ENCODE results near the gene FOXA2. TPM values are rescaled to one million over a fixed set of nuclear protein-coding genes. Genes with fewer than 3 reads are reported as not detected.

FOXA2 gene
- total and polyA plus RNA-seq, 2 donors (not counting 1 experiment from before 2014, with no cell fraction given), result not detected

DNA sequence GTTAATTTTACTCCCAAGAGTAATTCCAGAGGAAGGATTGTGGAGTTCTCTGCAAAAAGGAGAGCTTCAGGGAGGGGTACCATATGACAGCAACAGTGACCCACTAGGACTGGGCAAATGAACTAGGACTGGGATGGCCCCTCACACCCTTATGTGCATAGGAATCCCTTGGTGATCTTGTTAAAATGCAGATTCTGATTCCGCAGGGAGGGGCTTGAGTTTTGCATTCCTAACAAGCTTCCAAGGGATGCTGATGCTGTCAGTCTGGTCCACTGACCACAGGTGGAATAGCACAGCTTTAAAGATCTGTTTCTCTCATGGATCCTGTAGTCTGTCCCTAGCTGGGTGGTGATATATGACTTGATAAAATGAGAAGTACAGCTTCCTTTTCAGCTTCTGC, 6.3 kb upstream of the FOXA2 start:
- Histone ChIP-seq H4K20me1 (ENCODE audit: control insufficient read depth, extremely low read depth, insufficient read depth, low read length) (no peaks in the 10 kb centered on the region), H3K4me1 (ENCODE audit: control insufficient read depth, extremely low read depth, insufficient read depth, low read length) (no peaks in the 10 kb centered on the region), H3K36me3 (ENCODE audit: control insufficient read depth, insufficient read depth, low read length) (no peaks in the 10 kb centered on the region), H3K4me3 (replicated peaks in 1 of 4; ENCODE audit: control extremely low read depth in 1 of 4, insufficient read depth in 1 of 4, low read depth in 3 of 4, low read length in 4 of 4) (no peak overlapping the region), H3K27ac (ENCODE audit: insufficient read depth, low read length) (no peak overlapping the region), H3K27me3 (ENCODE audit: control insufficient read depth, insufficient read depth, low read length) (peaks cover 14% of the 10 kb centered on the region), H3K4me2 (ENCODE audit: extremely low read depth, insufficient read depth, low read length) (no peak overlapping the region), H3K79me2 (ENCODE audit: control insufficient read depth, insufficient read depth, low read length) (no peaks in the 10 kb centered on the region), H2AFZ (ENCODE audit: low read length) (no peak overlapping the region), H3K9ac (ENCODE audit: insufficient read depth, low read length) (no peak overlapping the region), H3K9me3 (ENCODE audit: control insufficient read depth, insufficient read depth, low read depth, low read length) (no peaks in the 10 kb centered on the region)
- DNase-seq (ENCODE audit: low read depth in 2 of 2), result no peak
- no peak for TF ChIP-seq EZH2 (IDR thresholded peaks at IDR 0.05; ENCODE audit: low read length, missing control alignments)
- TF ChIP-seq, protein P1, sequence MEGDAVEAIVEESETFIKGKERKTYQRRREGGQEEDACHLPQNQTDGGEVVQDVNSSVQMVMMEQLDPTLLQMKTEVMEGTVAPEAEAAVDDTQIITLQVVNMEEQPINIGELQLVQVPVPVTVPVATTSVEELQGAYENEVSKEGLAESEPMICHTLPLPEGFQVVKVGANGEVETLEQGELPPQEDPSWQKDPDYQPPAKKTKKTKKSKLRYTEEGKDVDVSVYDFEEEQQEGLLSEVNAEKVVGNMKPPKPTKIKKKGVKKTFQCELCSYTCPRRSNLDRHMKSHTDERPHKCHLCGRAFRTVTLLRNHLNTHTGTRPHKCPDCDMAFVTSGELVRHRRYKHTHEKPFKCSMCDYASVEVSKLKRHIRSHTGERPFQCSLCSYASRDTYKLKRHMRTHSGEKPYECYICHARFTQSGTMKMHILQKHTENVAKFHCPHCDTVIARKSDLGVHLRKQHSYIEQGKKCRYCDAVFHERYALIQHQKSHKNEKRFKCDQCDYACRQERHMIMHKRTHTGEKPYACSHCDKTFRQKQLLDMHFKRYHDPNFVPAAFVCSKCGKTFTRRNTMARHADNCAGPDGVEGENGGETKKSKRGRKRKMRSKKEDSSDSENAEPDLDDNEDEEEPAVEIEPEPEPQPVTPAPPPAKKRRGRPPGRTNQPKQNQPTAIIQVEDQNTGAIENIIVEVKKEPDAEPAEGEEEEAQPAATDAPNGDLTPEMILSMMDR (conservative IDR thresholded peaks at IDR 0.05 in 1 of 2, IDR thresholded peaks at IDR 0.05 in 1 of 2; ENCODE audit: low read depth in 1 of 2, low read length in 2 of 2), result no peak

DNA sequence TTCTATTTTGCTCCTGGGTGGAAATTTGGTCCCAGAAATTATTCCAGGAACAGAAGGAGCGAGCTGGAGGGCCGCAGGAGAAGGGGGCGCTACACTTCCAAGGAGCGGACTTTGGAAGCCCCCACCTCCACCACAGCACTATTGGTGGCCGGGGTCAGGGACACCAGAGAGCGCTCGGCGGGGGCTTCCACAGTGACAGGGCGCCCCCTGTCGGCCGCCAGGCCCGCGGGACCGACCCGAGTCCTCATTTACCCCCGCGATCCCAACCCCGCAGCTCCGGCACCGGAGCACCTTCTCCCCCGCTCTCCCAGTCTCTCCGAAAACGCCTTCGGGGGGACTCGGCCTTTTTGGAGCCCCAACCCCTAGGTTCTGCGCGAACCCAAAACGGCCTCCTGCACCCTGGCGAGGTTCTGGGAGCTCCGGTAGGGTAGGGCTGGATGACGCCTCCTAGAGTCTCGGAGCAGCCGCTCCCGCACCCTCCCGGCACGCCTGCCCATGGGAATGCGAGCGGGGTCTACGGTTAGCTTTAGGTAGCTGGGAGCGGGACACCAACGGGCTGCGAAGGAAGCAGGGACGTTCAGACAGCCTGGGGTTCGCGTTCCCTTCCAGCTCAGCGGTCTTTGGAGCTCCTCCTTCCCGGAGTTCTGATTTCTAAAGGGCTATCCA, 2.4 kb upstream of the FOXA2 start:
- Histone ChIP-seq H2AFZ (ENCODE audit: low read length) (no peak overlapping the region), H3K4me3 (replicated peaks in 1 of 4; ENCODE audit: control extremely low read depth in 1 of 4, insufficient read depth in 1 of 4, low read depth in 3 of 4, low read length in 4 of 4) (no peak overlapping the region), H3K79me2 (ENCODE audit: control insufficient read depth, insufficient read depth, low read length) (no peaks in the 10 kb centered on the region), H3K4me1 (ENCODE audit: control insufficient read depth, extremely low read depth, insufficient read depth, low read length) (no peaks in the 10 kb centered on the region), H3K9me3 (ENCODE audit: control insufficient read depth, insufficient read depth, low read depth, low read length) (no peaks in the 10 kb centered on the region), H3K9ac (ENCODE audit: insufficient read depth, low read length) (no peak overlapping the region), H3K27ac (ENCODE audit: insufficient read depth, low read length) (no peak overlapping the region), H3K36me3 (ENCODE audit: control insufficient read depth, insufficient read depth, low read length) (no peaks in the 10 kb centered on the region), H3K4me2 (ENCODE audit: extremely low read depth, insufficient read depth, low read length) (no peak overlapping the region), H3K27me3 (ENCODE audit: control insufficient read depth, insufficient read depth, low read length) (peaks cover 32% of the 10 kb centered on the region), H4K20me1 (ENCODE audit: control insufficient read depth, extremely low read depth, insufficient read depth, low read length) (no peaks in the 10 kb centered on the region)
- TF ChIP-seq EZH2 (IDR thresholded peaks at IDR 0.05; ENCODE audit: low read length, missing control alignments), result no peak
- TF ChIP-seq, protein P1 (conservative IDR thresholded peaks at IDR 0.05 in 1 of 2, IDR thresholded peaks at IDR 0.05 in 1 of 2; ENCODE audit: low read depth in 1 of 2, low read length in 2 of 2), result peak in 1 of 2 donors; percentile 20
- no peak for DNase-seq (ENCODE audit: low read depth in 2 of 2)

DNA sequence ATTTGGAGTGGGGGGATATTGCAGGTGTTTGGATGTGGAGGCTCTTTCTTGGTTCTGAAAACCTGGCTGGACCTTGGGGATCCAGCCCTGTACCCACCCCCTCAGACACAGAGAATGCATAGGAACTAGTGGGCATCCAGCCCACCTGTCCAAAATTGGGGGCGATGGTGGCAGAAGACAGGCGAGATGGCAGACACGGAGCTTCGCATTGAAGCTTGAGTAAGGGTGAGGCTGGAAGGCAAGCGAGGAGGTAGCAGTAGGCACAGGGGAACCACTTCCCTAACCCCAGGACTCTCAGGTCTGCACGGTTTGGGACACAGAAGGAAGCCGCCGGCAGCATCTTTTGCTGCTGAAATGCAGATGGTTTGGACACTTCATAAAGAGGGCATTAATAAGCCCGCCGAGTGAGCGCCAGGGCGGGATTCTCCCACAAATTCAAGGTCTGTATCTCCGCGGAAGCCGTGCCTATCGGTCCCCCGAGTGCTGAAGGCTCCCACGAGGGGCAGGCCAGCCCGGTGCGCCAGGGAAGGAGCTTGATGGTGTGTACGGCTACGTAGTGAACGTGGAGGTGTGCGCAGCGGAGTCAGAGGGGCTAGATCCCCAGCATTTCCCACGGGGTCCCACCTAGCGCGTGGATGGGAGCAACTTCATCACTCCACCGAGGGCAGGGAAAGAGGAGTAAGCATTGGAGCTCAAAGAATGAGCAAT, 1.6 kb upstream of the FOXA2 start:
- DNase-seq (ENCODE audit: low read depth in 2 of 2), result no peak
- Histone ChIP-seq H3K27me3 (ENCODE audit: control insufficient read depth, insufficient read depth, low read length) (peaks cover 40% of the 10 kb centered on the region), H3K4me1 (ENCODE audit: control insufficient read depth, extremely low read depth, insufficient read depth, low read length) (no peaks in the 10 kb centered on the region), H3K36me3 (ENCODE audit: control insufficient read depth, insufficient read depth, low read length) (no peaks in the 10 kb centered on the region), H3K27ac (ENCODE audit: insufficient read depth, low read length) (no peak overlapping the region), H3K9ac (ENCODE audit: insufficient read depth, low read length) (no peak overlapping the region), H3K9me3 (ENCODE audit: control insufficient read depth, insufficient read depth, low read depth, low read length) (no peaks in the 10 kb centered on the region), H2AFZ (ENCODE audit: low read length) (no peak overlapping the region), H3K4me2 (ENCODE audit: extremely low read depth, insufficient read depth, low read length) (no peak overlapping the region), H3K79me2 (ENCODE audit: control insufficient read depth, insufficient read depth, low read length) (no peaks in the 10 kb centered on the region), H4K20me1 (ENCODE audit: control insufficient read depth, extremely low read depth, insufficient read depth, low read length) (no peaks in the 10 kb centered on the region), H3K4me3 (replicated peaks in 1 of 4; ENCODE audit: control extremely low read depth in 1 of 4, insufficient read depth in 1 of 4, low read depth in 3 of 4, low read length in 4 of 4) (no peak overlapping the region)
- TF ChIP-seq, protein P1 (conservative IDR thresholded peaks at IDR 0.05 in 1 of 2, IDR thresholded peaks at IDR 0.05 in 1 of 2; ENCODE audit: low read depth in 1 of 2, low read length in 2 of 2), result no peak
- no peak for TF ChIP-seq EZH2 (IDR thresholded peaks at IDR 0.05; ENCODE audit: low read length, missing control alignments)

Data from fibroblast of lung (primary cell).